Left ventricle myocardium inferior (tissue), 1 donor: ENCODE data around the gene SRP54. TPM values are rescaled to one million over a fixed set of nuclear protein-coding genes. Genes with fewer than 3 reads are reported as not detected.

ENCODE experiments used
- DNase-seq: peaks from one replicate; pipeline ENCODE4 v3.0.0-alpha.2; 2020
- H3K27ac ChIP-seq: fragments of 200-600 bp; replicated peaks from 2 replicates; pipeline ENCODE4 v1.8.0; 2021
- H3K27me3 ChIP-seq: fragments of 200-600 bp; 2 replicates; pipeline ENCODE4 v1.8.0; 2021; ENCODE audit warnings: low read depth
- H3K36me3 ChIP-seq: fragments of 200-600 bp; 2 replicates; pipeline ENCODE4 v1.8.0; 2021
- H3K4me1 ChIP-seq: fragments of 200-600 bp; 2 replicates; pipeline ENCODE4 v1.8.0; 2021
- H3K4me3 ChIP-seq: fragments of 200-600 bp; 2 replicates; pipeline ENCODE4 v1.8.0; 2021; ENCODE audit warnings: mild to moderate bottlenecking, moderate library complexity
- H3K9me3 ChIP-seq: fragments of 200-600 bp; replicated peaks from 2 replicates; pipeline ENCODE4 v1.8.0; 2021
- CTCF ChIP-seq: fragments of 200-600 bp; IDR thresholded peaks from 2 replicates; pipeline ENCODE4 v1.8.0; 2021; ENCODE audit warnings: antibody characterized with exemption, mild to moderate bottlenecking, borderline replicate concordance
- intact Hi-C: fragments of 100-400 bp; cut with micrococcal nuclease; formaldehyde crosslinking; loops from one replicate; pipeline ENCODE4 v1.11.0; 2022
- total RNA-seq: library from RNA; stranded (reverse); fragmentation: NEBNext Ultra II Directional; extraction: Animal tissue kit (Norgen Biotek cat#: 25700); gene quantifications from one replicate; pipeline ENCODE4 v1.2.1, GENCODE V29; 2021
- donor health status: DM: no; HTN: yes; CAD: no; lungs with severe emphysema.

SRP54 gene
- total RNA-seq, 1 donor from 2014 or later: 28.5 TPM

GRCh38 chr14:34993426-34993825, 10.6 kb downstream of the SRP54 start:
- no peaks in the 10 kb centered on the region for H3K27me3 ChIP-seq
- H3K9me3 ChIP-seq: no peaks in the 10 kb centered on the region
- intact Hi-C loops: loop anchor here (10.0 kb wide), 1 partner anchor 51 kb away; the partner anchor contains the start of gene FAM177A1
- no peaks in the 10 kb centered on the region for H3K36me3 ChIP-seq
- H3K27ac ChIP-seq: no peak overlapping the region
- TF ChIP-seq CTCF: no peak
- no peak overlapping the region for H3K4me3 ChIP-seq
- H3K4me1 ChIP-seq: peaks cover 4% of the 10 kb centered on the region
- no peak for DNase-seq

GRCh38 chr14:34994668-34995067, 11.9 kb downstream of the SRP54 start:
- Histone ChIP-seq H3K4me1 (peaks cover 4% of the 10 kb centered on the region), H3K36me3 (peaks cover 5% of the 10 kb centered on the region), H3K9me3 (no peaks in the 10 kb centered on the region), H3K27me3 (no peaks in the 10 kb centered on the region), H3K4me3 (no peak overlapping the region), H3K27ac (no peak overlapping the region)
- no peak for TF ChIP-seq CTCF
- intact Hi-C loops: loop anchor here (10.0 kb wide), 1 partner anchor 50 kb away; the partner anchor contains the start of gene FAM177A1
- no peak for DNase-seq

- peaks cover 33% of the 10 kb centered on the region for H3K36me3 ChIP-seq
Measured at GRCh38 chr14:34997762-34998161, 15.0 kb downstream of the SRP54 start.

GRCh38 chr14:34999500-34999899, 16.7 kb downstream of the SRP54 start:
- Histone ChIP-seq H3K36me3 (peaks cover 41% of the 10 kb centered on the region), H3K4me3 (no peak overlapping the region), H3K4me1 (peaks cover 4% of the 10 kb centered on the region), H3K27me3 (no peaks in the 10 kb centered on the region), H3K9me3 (no peaks in the 10 kb centered on the region), H3K27ac (no peak overlapping the region)
- no peak for DNase-seq
- TF ChIP-seq CTCF: no peak
- intact Hi-C loops: loop anchor here (10.0 kb wide), 1 partner anchor 45 kb away; the partner anchor contains the start of gene FAM177A1

More at GRCh38 chr14:34997762-34998161, 15.0 kb downstream of the SRP54 start:
- no peak for TF ChIP-seq CTCF
- no peaks in the 10 kb centered on the region for H3K9me3 ChIP-seq
- intact Hi-C loops: loop anchor here (10.0 kb wide), 1 partner anchor 47 kb away; the partner anchor contains the start of gene FAM177A1
- no peak for DNase-seq
- H3K27me3 ChIP-seq: no peaks in the 10 kb centered on the region
- no peak overlapping the region for H3K4me3 ChIP-seq
- peaks cover 4% of the 10 kb centered on the region for H3K4me1 ChIP-seq
- H3K27ac ChIP-seq: no peak overlapping the region

GRCh38 chr14:35001621-35002020, 18.8 kb downstream of the SRP54 start:
- TF ChIP-seq CTCF: no peak
- intact Hi-C loops: no loop called here
- Histone ChIP-seq H3K27me3 (no peaks in the 10 kb centered on the region), H3K4me3 (no peak overlapping the region), H3K9me3 (no peaks in the 10 kb centered on the region), H3K4me1 (peaks cover 4% of the 10 kb centered on the region), H3K36me3 (peaks cover 55% of the 10 kb centered on the region), H3K27ac (no peak overlapping the region)
- no peak for DNase-seq
